Right lobe of liver (tissue), 4 donors: ENCODE measurements around the gene RSRP1.

ENCODE experiments used
- CTCF ChIP-seq, 4 donors: fragments of 200-600 bp in 3 of 4; fragments of 450-650 bp in 1 of 4; IDR thresholded peaks; one replicate each; pipeline versions ENCODE4 v1.5.1 to v1.8.0; 2016 to 2022; ENCODE audit warnings: antibody characterized with exemption in 4 of 4, mild to moderate bottlenecking in 2 of 4
- POLR2A ChIP-seq: fragments of 450-650 bp; IDR thresholded peaks from one replicate; pipeline ENCODE4 v1.6.1; 2017; ENCODE audit warnings: antibody characterized with exemption, mild to moderate bottlenecking
- donor health status: DM: no; HTN: no; CAD: no.
- donor health status: DM: no; HTN: no; CAD: no.
- donor health status: DM: no; HTN: yes; CAD: no.

DNA sequence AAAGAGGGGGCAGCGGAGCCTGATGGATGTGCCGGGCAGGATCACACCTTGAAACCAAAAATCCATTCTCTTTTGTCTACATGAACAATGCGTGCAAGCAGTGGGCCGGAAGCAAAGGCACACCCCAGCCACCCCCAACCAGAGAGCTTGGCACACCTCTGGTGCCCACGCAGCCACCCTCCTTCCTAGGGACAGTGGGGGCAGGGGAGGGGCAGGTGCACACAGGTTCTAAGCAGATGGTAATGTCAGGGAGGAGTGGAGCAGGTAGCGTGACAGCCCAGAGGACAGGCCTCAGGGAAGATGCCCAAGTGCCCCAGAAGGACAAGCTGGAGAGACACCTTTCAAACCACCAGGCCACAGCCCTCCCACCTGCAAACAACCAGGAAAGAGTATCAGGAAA lies 51.4 kb downstream of the RSRP1 start:
- TF ChIP-seq POLR2A (no peak), CTCF (IDR thresholded peaks at IDR 0.05) (no peak)
